Left renal cortex interstitium (tissue), 4 donors: ENCODE data around the gene ATP1B2. TPM values are rescaled to one million over a fixed set of nuclear protein-coding genes. Genes with fewer than 3 reads are reported as not detected.

ENCODE experiments used
- DNase-seq, 4 donors: peaks; one replicate each; pipeline ENCODE4 v3.0.0-alpha.2; 2013; ENCODE audit warnings: low read depth in 4 of 4, low spot score in 2 of 4, missing footprints in 1 of 4
- polyA plus RNA-seq, 4 donors: library from polyadenylated mRNA; unstranded; fragments of 120-200 nt; gene quantifications; one replicate each; pipeline ENCODE4 v1.2.1, GENCODE V29; 2013; ENCODE audit not compliant: insufficient read length in 4 of 4

The ATP1B2 gene
- polyA plus RNA-seq, 4 donors = 18.1 to 22.1 (median 21.1) TPM

DNA sequence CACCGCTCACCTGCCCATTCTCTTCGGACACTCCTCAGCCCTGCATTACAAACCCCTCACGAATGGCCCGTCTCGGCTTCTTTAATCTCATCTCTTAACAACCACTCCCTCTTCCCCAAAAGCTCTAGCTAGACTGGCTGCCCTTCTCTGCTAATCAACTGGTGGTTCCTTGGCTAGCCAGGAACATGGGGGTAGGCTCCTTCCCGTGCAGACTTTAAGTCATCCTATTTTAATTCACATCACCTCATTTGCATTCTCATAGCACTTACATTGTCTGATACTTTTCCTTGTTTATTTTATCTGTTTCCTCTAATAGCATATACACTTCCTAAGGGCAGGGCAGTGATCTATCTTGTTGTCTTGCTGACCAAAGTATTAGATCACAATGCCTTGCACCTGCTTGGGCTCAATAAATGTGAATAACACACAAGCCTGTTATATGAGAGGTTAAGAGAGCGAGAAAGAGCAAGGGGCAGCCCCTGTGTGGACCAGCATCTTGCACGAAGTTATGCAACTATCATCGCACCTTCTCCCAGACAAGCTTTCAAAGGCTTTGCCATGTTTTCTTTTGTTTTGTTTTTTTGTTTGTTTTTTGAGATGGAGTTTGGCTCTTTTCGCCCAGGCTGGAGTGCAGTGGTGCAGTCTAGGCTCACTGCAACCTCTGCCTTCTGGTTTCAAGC lies 26.8 kb downstream of the ATP1B2 start:
- no peak for DNase-seq

- no peak for DNase-seq
Observed at GRCh38 chr17:7684851-7685532, 34.3 kb downstream of the ATP1B2 start.

- peak in 2 of 4 donors; percentile 94 to 96 for DNase-seq
Observed at GRCh38 chr17:7685533-7686221, 35.0 kb downstream of the ATP1B2 start.

GRCh38 chr17:7686222-7687071 lies 35.7 kb downstream of the ATP1B2 start:
- DNase-seq = peak; percentile 88 to 100 (median 94)

GRCh38 chr17:7687072-7687907 lies 36.6 kb downstream of the ATP1B2 start, which contains the start of gene TP53:
Gene TP53, minus strand, starts transcription at chr17:7687490. Its CDS starts 10,896 bp downstream, at chr17:7676594.
- peak in 2 of 4 donors; percentile 88 for DNase-seq

DNA sequence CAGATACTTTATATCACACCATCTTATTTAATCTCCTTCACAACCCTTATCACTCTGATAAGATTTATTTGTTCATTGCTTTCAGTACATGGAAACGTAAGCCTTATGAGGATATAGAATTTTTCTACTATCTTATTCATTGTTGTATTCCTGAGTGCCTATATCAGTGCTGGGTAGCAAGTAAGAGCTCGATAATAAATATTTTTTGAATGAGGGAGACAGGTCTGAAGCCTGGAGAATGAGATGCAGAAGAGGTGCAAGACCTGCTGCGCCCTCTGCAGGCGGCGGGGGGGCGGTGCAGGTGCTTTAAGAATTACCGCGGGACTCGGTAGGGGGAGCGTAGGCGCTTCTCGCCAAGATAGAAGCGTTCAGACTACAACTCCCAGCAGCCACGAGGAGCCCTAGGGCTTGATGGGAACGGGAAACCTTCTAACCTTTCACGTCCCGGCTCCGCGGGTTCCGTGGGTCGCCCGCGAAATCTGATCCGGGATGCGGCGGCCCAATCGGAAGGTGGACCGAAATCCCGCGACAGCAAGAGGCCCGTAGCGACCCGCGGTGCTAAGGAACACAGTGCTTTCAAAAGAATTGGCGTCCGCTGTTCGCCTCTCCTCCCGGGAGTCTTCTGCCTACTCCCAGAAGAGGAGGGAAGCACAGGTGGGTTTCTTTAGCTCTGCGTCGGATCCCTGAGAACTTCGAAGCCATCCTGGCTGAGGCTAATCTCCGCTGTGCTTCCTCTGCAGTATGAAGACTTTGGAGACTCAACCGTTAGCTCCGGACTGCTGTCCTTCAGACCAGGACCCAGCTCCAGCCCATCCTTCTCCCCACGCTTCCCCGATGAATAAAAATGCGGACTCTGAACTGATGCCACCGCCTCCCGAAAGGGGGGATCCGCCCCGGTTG lies 37.4 kb downstream of the ATP1B2 start, which contains the start of gene WRAP53:
WRAP53 (plus strand) TSS at position 570 of the 900 bp plus-strand sequence; CDS start at position 742, 172 bp downstream.
- DNase-seq = peak; percentile 91 to 98 (median 95)

GRCh38 chr17:7688808-7689316 lies 38.1 kb downstream of the ATP1B2 start:
- DNase-seq = no peak

DNA sequence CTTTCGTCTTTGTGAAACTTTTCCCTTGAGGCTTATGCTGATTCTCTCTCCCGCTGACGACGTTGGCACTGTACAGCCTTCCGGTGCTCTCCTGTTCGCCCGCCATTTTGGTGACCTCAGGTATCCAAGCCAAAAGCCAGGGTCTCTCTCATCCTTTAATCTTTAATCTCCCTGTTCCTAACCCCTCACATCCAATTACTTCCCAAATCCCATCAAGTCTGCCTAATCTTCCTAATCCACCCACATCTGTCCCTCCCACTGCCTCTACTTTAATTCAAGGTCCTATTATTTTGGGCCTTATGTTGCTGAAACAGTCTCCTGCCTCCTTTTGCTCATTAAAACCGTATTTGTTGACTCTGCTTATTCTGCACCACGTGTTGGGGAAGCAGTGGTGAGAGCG lies 44.9 kb downstream of the ATP1B2 start:
- DNase-seq = no peak

GRCh38 chr17:7697828-7698588 lies 47.3 kb downstream of the ATP1B2 start:
- no peak for DNase-seq

GRCh38 chr17:7700510-7700909 lies 49.8 kb downstream of the ATP1B2 start:
- no peak for DNase-seq

GRCh38 chr17:7701681-7702080 lies 51.0 kb downstream of the ATP1B2 start:
- DNase-seq = no peak

- DNase-seq = no peak
Observed at GRCh38 chr17:7702776-7703175, 52.0 kb downstream of the ATP1B2 start.

GRCh38 chr17:7703584-7704479 lies 53.1 kb downstream of the ATP1B2 start:
- DNase-seq = peak in 1 of 4 donors; percentile 81

DNA sequence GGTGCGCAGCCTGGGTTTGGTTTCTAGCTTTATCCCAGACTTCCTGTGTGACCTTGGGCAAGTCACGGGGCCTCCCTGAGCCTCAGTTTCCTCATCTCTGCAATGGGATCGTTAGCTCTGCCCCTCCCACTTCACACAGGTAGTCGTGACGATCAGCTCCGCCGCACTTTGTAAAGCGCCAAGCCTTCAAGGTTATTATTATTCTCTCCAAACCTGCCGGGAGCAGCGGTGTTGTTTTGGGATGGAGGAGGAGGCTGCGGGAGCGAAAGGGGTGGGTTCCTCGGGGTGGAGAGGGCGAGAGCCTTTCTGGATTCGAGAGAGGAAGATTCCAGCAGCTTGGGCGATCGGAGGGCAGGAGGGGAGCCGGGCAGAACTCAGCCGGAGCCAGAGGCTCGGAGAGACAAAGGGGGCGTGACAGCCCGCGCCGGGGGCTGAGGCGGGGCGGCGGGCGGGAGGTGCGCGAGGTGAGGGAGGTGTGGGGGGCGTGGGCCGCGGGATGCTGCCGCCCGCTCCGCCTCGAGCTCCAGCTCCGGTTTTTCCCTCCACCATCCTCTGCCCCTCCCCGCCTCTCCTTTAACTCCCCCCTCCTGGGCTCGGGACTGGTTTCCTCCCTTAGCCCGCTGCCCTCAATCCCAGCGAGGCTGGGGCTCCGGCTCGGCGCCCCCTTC lies 54.0 kb downstream of the ATP1B2 start, which contains the start of gene EFNB3:
EFNB3 (plus strand) TSS at position 602 of the 668 bp plus-strand sequence. CDS start 397 bp downstream, outside the sequence.
- DNase-seq = peak in 1 of 4 donors; percentile 56
